H9 (cell line): ENCODE measurements around the gene LMO4. TPM values are rescaled to one million over a fixed set of nuclear protein-coding genes. Genes with fewer than 3 reads are reported as not detected.

Source experiments
- DNase-seq: peaks from one replicate; pipeline ENCODE4 v3.0.0-alpha.2; 2017
- H2AFZ ChIP-seq: one replicate; pipeline ENCODE4 v1.6.1; 2013; ENCODE audit warnings: mild to moderate bottlenecking, low read length, control low read depth, moderate library complexity
- H2AK5ac ChIP-seq: 2 replicates; pipeline ENCODE4 v1.6.1; 2013; ENCODE audit warnings: low read length, control low read depth, mixed read lengths; ENCODE audit not compliant: insufficient read length
- H2BK120ac ChIP-seq: one replicate; pipeline ENCODE4 v1.6.1; 2013; ENCODE audit warnings: low read depth, mild to moderate bottlenecking, low read length, control low read depth, inconsistent platforms; ENCODE audit not compliant: poor library complexity, severe bottlenecking
- H2BK12ac ChIP-seq: 2 replicates; pipeline ENCODE4 v1.6.1; 2013; ENCODE audit warnings: low read length, control low read depth, mixed read lengths, low read depth; ENCODE audit not compliant: insufficient read length
- H2BK15ac ChIP-seq: 2 replicates; pipeline ENCODE4 v1.6.1; 2013; ENCODE audit warnings: low read depth, low read length, control low read depth
- H2BK20ac ChIP-seq: one replicate; pipeline ENCODE4 v1.6.1; 2013; ENCODE audit warnings: low read depth, mild to moderate bottlenecking, low read length, control low read depth, inconsistent platforms; ENCODE audit not compliant: poor library complexity, severe bottlenecking
- H2BK5ac ChIP-seq: 2 replicates; pipeline ENCODE4 v1.6.1; 2013; ENCODE audit warnings: low read length, control low read depth, mixed read lengths; ENCODE audit not compliant: insufficient read length
- H3K14ac ChIP-seq: 2 replicates; pipeline ENCODE4 v1.6.1; 2013; ENCODE audit warnings: low read length, control low read depth; ENCODE audit not compliant: insufficient read depth
- H3K18ac ChIP-seq: 2 replicates; pipeline ENCODE4 v1.6.1; 2013; ENCODE audit warnings: low read depth, mild to moderate bottlenecking, mixed read lengths, low read length, control low read depth; ENCODE audit not compliant: insufficient read length
- H3K23ac ChIP-seq: 2 replicates; pipeline ENCODE4 v1.6.1; 2013; ENCODE audit warnings: low read length, control low read depth, mixed read lengths, low read depth; ENCODE audit not compliant: insufficient read length
- H3K23me2 ChIP-seq: 2 replicates; pipeline ENCODE4 v1.6.1; 2013; ENCODE audit warnings: low read depth, mild to moderate bottlenecking, mixed read lengths, low read length, control low read depth; ENCODE audit not compliant: insufficient read length, poor library complexity, severe bottlenecking
- H3K27ac ChIP-seq: 2 replicates; pipeline ENCODE4 v1.5.1; 2013; ENCODE audit warnings: low read length, control low read depth, mixed read lengths, low read depth; ENCODE audit not compliant: insufficient read length
- H3K27me3 ChIP-seq: 2 replicates; pipeline ENCODE4 v1.6.1; 2013; ENCODE audit warnings: low read length, control low read depth, inconsistent platforms; ENCODE audit not compliant: insufficient read depth
- H3K4ac ChIP-seq: 2 replicates; pipeline ENCODE4 v1.6.1; 2013; ENCODE audit warnings: low read depth, mild to moderate bottlenecking, control low read depth, inconsistent platforms, low read length, moderate library complexity
- H3K4me1 ChIP-seq: 2 replicates; pipeline ENCODE4 v1.6.1; 2013; ENCODE audit warnings: low read length, control low read depth, inconsistent platforms; ENCODE audit not compliant: insufficient read depth
- H3K4me2 ChIP-seq: 2 replicates; pipeline ENCODE4 v1.6.1; 2013; ENCODE audit warnings: low read length, control low read depth, mixed read lengths; ENCODE audit not compliant: insufficient read length, insufficient read depth
- H3K56ac ChIP-seq: 2 replicates; pipeline ENCODE4 v1.6.1; 2013; ENCODE audit warnings: low read depth, mild to moderate bottlenecking, mixed read lengths, low read length, control low read depth; ENCODE audit not compliant: insufficient read length
- H3K79me1 ChIP-seq: 2 replicates; pipeline ENCODE4 v1.6.1; 2013; ENCODE audit warnings: low read depth, mild to moderate bottlenecking, moderate library complexity, low read length, control low read depth, inconsistent platforms; ENCODE audit not compliant: insufficient read depth, poor library complexity, severe bottlenecking
- H3K79me2 ChIP-seq: 2 replicates; pipeline ENCODE4 v1.6.1; 2013; ENCODE audit warnings: low read length, control low read depth, inconsistent platforms; ENCODE audit not compliant: insufficient read depth
- H3K9ac ChIP-seq: 2 replicates; pipeline ENCODE4 v1.6.1; 2013; ENCODE audit warnings: low read length, control low read depth, mixed read lengths; ENCODE audit not compliant: insufficient read length; ENCODE audit errors: extremely low read depth
- H3K9me3 ChIP-seq: one replicate; pipeline ENCODE4 v1.6.1; 2013; ENCODE audit warnings: low read depth, low read length, inconsistent platforms; ENCODE audit not compliant: control insufficient read depth
- H3T11ph ChIP-seq: one replicate; pipeline ENCODE4 v1.6.1; 2013; ENCODE audit warnings: mild to moderate bottlenecking, low read length, control low read depth, inconsistent platforms
- H4K20me1 ChIP-seq: one replicate; pipeline ENCODE4 v1.6.1; 2013; ENCODE audit not compliant: control insufficient read depth, insufficient read length, insufficient read depth
- H4K5ac ChIP-seq: 2 replicates; pipeline ENCODE4 v1.6.1; 2013; ENCODE audit warnings: low read depth, mild to moderate bottlenecking, mixed read lengths, low read length, control low read depth; ENCODE audit not compliant: insufficient read length
- H4K8ac ChIP-seq: replicated peaks from 2 replicates; pipeline ENCODE4 v1.6.1; 2013; ENCODE audit warnings: low read length, control low read depth, mixed read lengths, low read depth; ENCODE audit not compliant: insufficient read length
- H4K91ac ChIP-seq: 2 replicates; pipeline ENCODE4 v1.6.1; 2013; ENCODE audit warnings: low read depth, mild to moderate bottlenecking, moderate library complexity, mixed read lengths, low read length, control low read depth; ENCODE audit not compliant: insufficient read length
- H3K27ac Mint-ChIP-seq, 3 experiments: 2 replicates in 2 of 3; 3 replicates in 1 of 3; pipeline ENCODE4 v1.8.0; 2020 to 2021; ENCODE audit warnings: mixed read lengths in 3 of 3, mild to moderate bottlenecking in 1 of 3, moderate library complexity in 1 of 3
- H3K27me3 Mint-ChIP-seq: 2 replicates; pipeline ENCODE4 v1.8.0; 2021; ENCODE audit warnings: low read depth, mild to moderate bottlenecking, moderate library complexity, mixed read lengths
- H3K36me3 Mint-ChIP-seq, 3 experiments: 2 replicates in 2 of 3; 3 replicates in 1 of 3; pipeline ENCODE4 v1.8.0; 2020 to 2021; ENCODE audit warnings: low read depth in 3 of 3, mixed read lengths in 3 of 3; ENCODE audit not compliant: insufficient read depth in 1 of 3
- H3K4me1 Mint-ChIP-seq, 2 experiments: 2 replicates each; pipeline ENCODE4 v1.8.0; 2020; ENCODE audit warnings: mixed read lengths in 2 of 2
- H3K4me3 Mint-ChIP-seq, 2 experiments: 2 replicates in 1 of 2; 3 replicates in 1 of 2; pipeline ENCODE4 v1.8.0; 2020 to 2021; ENCODE audit warnings: mild to moderate bottlenecking in 2 of 2, mixed read lengths in 2 of 2, moderate library complexity in 1 of 2
- H3K9me3 Mint-ChIP-seq, 2 experiments: 2 replicates in 1 of 2; 3 replicates in 1 of 2; pipeline ENCODE4 v1.8.0; 2020; ENCODE audit warnings: mild to moderate bottlenecking in 2 of 2, mixed read lengths in 2 of 2, moderate library complexity in 1 of 2
- total RNA-seq: library from RNA; stranded (reverse); gene quantifications from 2 replicates; pipeline ENCODE4 v1.2.1, GENCODE V29; 2021
- TF ChIP-seq, protein P1 (sequence below): fragments of 200-600 bp; sonication (generic); conservative IDR thresholded peaks from 3 replicates; pipeline ENCODE4 v1.8.0; 2021; ENCODE audit warnings: antibody characterized with exemption, mild to moderate bottlenecking

LMO4 gene
- total RNA-seq, 1 experiment from 2014 or later, result 64.9 TPM

GRCh38 chr1:87379306-87379705, 50.6 kb downstream of the LMO4 start:
- Histone ChIP-seq H2AFZ (no peak overlapping the region), H3K79me2 (no peaks in the 10 kb centered on the region), H2BK120ac (no peak overlapping the region), H3K23me2 (no peaks in the 10 kb centered on the region), H3K4me2 (no peak overlapping the region), H2BK5ac (no peak overlapping the region), H2BK12ac (no peak overlapping the region), H3K79me1 (no peaks in the 10 kb centered on the region), H3K23ac (no peak overlapping the region), H3K14ac (no peak overlapping the region), H2BK15ac (no peak overlapping the region), H3K27ac (no peak overlapping the region), H4K20me1 (no peaks in the 10 kb centered on the region), H2AK5ac (no peak overlapping the region), H3K27me3 (no peaks in the 10 kb centered on the region), H4K8ac (no peak overlapping the region), H3K9ac (no peak overlapping the region), H3K56ac (no peak overlapping the region), H3K4me1 (no peaks in the 10 kb centered on the region), H4K91ac (no peak overlapping the region), H4K5ac (no peak overlapping the region), H2BK20ac (no peak overlapping the region), H3K18ac (no peak overlapping the region), H3K9me3 (no peaks in the 10 kb centered on the region), H3K4ac (no peak overlapping the region), H3T11ph (no peak overlapping the region)
- Mint-ChIP-seq H3K36me3 (peaks cover 4 to 23% (median 6%) of the 10 kb centered on the region in 3 experiments; a peak in 4 of 7 replicates), H3K27ac (no peak overlapping the region), H3K4me1 (peaks cover 4 to 5% of the 10 kb centered on the region in 2 experiments; a peak in 2 of 4 replicates), H3K27me3 (no peaks in the 10 kb centered on the region), H3K4me3 (no peak overlapping the region), H3K9me3 (peaks cover 13 to 16% of the 10 kb centered on the region in 2 experiments)
- no peak for DNase-seq
- TF ChIP-seq, protein P1, sequence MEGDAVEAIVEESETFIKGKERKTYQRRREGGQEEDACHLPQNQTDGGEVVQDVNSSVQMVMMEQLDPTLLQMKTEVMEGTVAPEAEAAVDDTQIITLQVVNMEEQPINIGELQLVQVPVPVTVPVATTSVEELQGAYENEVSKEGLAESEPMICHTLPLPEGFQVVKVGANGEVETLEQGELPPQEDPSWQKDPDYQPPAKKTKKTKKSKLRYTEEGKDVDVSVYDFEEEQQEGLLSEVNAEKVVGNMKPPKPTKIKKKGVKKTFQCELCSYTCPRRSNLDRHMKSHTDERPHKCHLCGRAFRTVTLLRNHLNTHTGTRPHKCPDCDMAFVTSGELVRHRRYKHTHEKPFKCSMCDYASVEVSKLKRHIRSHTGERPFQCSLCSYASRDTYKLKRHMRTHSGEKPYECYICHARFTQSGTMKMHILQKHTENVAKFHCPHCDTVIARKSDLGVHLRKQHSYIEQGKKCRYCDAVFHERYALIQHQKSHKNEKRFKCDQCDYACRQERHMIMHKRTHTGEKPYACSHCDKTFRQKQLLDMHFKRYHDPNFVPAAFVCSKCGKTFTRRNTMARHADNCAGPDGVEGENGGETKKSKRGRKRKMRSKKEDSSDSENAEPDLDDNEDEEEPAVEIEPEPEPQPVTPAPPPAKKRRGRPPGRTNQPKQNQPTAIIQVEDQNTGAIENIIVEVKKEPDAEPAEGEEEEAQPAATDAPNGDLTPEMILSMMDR, result no peak
